HS-5 (cell line): ENCODE results near the gene ZBTB7A.

Experiments
- DNase-seq: peaks from one replicate; pipeline ENCODE4 v3.0.0-alpha.2; 2012; ENCODE audit warnings: low read depth

The ZBTB7A gene

GRCh38 chr19:4067396-4068046 is 822 bp upstream of the ZBTB7A start:
- no peak for DNase-seq

GRCh38 chr19:4066176-4066606 is 508 bp downstream of the ZBTB7A start:
- DNase-seq = no peak

- DNase-seq = peak; percentile 73
These were observed 1.1 kb downstream of the ZBTB7A start for GRCh38 chr19:4065430-4066175.

GRCh38 chr19:4064496-4065260 is 2.0 kb downstream of the ZBTB7A start:
- no peak for DNase-seq

GRCh38 chr19:4064149-4064495 is 2.6 kb downstream of the ZBTB7A start:
- DNase-seq = no peak

DNA sequence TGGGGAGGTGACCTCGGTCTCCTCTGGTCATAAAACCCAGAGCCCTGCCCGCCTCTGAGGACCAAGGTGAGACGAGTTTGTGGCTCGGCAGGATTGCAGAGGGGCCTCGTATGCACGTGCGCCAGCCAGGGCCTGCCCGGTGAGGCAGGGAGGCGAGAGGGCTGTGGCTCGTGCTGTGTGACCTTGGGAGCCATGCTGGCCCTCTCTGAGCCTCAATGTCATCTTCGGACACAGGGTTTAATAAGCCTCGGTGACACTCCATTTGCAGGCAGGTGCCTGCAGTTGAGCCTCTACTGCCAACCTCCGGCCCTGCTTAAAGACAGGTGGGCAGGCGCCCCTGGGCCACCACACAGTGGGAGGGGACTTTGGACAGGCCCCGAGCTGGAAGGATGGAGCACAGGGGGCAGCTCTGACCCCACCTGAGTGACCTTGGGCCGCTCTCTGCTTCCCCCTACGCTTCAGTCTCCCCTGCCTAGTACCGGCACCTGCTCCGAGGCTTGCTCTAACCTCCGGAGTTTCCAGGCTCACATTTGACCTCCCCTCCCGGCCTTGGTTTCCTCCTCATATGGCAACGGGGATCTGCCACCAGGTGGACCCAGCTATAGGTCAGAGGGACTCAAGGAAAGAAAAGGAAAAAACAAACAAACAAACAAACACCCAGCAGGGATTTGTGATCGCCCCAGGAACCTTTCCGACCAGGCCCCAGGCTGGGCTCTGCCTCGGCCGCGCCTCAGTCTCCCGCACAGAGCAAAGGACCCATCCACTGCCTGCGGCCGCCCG is 3.1 kb downstream of the ZBTB7A start:
- DNase-seq = no peak

GRCh38 chr19:4062419-4063368 is 4.0 kb downstream of the ZBTB7A start:
- no peak for DNase-seq

GRCh38 chr19:4061683-4062418 is 4.8 kb downstream of the ZBTB7A start:
- no peak for DNase-seq

DNA sequence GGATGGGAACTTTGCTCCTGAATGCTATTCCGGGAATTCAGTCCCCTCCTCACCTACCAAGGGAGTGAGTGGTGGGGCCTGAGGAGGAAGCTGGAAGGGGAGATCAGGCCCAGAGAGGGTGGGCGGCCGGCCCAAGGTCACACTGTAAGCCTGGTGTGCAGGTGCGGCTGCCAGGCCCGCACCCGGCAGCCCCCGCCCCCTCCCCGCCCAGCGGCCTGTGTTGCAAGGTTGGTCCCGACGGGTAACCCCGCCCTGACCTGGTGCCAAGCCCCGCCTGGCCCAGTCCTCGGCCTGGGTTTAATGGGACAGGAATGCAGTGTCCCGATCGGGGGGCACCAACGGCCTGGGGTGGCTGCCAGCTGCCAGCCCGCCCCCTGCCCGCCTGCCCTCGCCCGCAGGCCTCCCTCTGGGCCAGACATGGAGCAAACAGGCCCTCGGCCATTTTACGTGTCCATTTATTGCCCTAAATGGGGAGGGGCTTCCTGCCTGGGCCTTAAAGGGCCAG is 5.5 kb downstream of the ZBTB7A start:
- DNase-seq = no peak

- DNase-seq = no peak
These were observed 6.0 kb downstream of the ZBTB7A start for GRCh38 chr19:4060621-4061177.

DNA sequence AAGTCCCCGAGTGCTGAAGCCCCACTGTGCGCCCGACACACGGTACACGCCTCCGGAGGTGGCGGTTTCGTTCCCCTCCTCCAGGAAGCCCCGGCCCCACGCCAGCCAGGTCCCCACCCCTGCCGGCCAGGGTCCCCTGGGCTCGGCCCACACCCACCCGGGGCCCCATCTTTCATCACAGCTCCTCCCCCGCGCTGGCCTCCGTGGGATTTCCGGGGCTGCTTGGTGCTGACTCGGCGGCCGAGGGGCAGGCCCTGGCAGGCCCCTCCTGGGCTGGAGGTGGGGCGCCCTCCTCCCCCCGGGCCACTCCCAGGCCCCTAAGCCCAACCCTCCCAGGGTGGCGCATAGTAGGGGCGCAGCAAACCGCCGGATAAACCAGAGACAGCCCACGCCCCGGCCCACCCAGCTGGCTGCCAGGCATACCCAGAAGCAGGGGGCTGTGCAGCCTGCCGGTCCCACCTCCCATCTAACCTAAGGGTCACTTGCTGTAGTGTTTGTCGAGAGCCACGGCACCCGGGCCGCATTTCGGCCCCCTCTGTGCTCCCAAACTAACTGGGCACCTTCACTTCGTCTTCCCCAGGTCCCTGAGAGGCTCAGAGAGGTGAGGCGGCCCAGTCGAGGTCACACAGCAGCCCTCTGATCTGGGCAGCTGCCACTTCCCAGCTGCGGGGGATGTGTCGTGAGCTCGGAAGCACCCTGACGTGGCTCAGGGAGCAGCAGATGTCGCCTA is 6.6 kb downstream of the ZBTB7A start:
- no peak for DNase-seq

DNA sequence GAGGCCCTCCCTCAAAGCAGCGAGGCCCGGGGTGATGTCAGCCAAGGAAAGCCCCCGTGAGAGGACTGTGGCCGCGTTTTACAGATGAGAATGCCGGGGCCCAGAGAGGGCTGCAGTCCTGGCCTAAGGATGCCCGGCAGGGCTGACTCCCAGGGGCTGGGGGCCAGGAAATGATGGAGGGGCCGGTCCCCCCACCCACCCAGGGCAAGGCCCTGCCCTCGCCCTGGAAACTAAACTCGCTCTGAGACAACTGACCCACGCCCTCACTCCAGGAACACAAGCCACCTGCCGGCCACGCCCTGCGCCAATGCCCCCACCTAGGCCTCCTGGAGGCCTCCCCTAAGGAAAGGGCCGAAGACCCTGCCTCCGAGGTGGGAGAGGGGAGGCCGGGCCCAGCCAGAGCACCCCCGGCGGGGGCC is 7.2 kb downstream of the ZBTB7A start:
- DNase-seq = no peak

DNA sequence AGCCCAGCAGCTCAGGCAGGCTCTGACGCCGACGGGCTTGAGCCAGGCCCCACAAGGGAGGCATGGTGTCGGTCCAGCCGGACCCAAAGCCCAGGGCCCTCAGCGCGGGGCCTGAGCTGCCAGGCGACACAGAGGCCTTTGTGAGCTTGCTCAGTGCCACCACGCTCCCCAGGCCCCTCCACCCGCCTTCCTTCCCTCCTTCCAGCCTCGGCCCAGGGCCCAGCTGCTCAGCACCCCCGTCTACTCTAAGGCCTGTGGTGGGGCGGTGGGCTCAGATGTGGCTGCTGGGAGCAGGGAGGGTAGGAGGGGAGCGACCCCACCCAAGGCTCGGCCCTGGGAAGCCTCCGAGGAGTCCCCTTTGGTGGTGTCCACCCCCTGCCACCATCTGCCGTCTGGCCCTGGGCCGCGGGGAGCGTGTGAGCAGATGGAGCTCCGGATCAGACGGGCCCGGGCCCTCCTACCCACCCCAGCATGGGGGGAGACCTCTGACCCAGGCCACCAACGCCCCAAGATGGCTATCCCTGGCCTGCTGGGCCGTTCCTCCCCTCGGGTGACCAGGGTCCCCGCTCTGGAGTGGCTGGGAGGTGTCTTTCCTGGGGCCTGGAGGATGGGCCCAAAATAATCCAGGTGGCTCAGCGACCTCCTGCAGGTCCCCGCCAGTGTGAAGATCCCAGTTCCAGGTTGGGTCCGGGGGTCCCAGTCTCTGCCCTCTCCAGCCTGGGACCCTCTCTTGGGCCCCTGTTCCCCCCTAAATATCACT is 7.8 kb downstream of the ZBTB7A start:
- DNase-seq = no peak

DNA sequence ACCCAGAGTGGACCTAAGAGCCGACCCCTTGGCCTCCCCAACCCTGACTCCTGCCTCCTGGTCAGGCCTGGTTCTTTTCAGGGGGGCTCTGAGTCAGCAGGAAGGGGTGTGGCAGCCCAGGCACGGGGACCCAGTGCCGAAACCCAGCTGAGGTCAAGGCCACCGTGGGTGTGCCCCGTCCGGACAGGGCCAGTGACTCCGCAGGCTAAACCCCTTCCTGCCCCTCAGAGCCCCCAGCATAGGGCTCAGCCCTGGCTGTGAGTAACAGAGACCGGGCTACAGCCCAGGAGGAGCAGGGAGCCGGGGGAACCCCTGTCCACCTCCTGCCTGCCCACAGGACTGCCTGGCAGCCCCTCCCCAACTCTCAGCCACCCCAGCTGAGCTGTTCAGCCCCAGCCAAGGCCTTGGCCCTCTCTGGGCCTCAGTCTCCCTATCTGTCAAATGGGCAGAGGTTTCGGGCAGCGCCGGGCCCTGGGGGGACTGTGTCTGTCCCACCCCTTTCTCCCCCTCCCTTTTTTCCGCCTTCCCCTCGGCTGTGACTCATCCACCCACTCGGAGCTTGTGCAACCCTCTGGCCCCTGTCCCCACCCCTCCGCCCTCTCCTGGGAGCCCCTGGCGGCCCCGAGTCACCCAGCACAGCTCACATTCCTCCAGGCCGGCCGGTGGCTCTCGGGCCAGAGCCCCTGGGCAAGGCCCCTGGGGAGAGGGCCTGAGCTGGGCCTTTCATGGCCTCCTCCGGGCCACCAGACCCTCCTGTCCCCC is 8.6 kb downstream of the ZBTB7A start:
- peak; percentile 65 for DNase-seq

DNA sequence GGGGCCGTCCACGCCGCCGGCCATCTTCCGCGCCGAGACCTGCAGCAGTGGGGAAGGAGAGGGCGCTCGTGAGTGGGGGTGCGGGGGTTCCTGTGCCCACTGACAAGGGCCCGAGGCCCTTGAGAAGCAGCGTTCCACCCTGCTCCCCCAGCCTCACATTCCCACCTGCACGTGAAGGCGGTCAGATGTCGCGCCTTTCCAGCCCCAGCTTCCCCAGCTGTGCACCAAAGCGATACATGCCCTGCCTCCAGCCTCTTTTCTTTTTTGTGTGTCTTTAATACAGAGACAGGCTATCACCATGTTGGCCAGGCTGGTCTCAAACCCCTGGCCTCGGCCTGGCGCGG is 11.5 kb downstream of the ZBTB7A start:
- DNase-seq = no peak

GRCh38 chr19:4054441-4055208 is 12.1 kb downstream of the ZBTB7A start:
- no peak for DNase-seq
